ENCODE data around the gene LRRC17.
"Not testable (repeated sequence)": the region's sequence is repeated elsewhere in the genome, so short reads cannot be mapped to it uniquely, and the experiment has no call there.

The LRRC17 gene

DNA sequence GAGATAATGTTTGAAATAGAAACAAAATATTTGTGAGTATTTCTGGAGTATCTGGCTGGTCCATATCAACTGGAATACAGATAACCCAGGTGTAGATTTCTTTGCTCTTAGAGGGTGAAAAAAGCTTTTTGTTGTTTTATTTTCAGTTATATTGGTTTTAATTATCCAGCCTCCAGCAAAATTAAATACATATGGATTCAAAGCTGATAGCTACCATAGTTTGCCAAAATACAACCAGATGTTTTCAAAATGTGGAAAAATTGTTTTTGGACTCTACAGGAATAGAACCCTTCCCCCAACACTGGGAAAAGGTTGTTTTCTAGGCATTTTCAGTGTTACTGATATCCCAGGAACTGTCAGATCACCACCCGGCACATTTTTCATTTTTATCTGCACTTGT is 30.1 kb downstream of the LRRC17 start:
- no peak for DNase-seq (ENCODE audit: low read depth)

DNA sequence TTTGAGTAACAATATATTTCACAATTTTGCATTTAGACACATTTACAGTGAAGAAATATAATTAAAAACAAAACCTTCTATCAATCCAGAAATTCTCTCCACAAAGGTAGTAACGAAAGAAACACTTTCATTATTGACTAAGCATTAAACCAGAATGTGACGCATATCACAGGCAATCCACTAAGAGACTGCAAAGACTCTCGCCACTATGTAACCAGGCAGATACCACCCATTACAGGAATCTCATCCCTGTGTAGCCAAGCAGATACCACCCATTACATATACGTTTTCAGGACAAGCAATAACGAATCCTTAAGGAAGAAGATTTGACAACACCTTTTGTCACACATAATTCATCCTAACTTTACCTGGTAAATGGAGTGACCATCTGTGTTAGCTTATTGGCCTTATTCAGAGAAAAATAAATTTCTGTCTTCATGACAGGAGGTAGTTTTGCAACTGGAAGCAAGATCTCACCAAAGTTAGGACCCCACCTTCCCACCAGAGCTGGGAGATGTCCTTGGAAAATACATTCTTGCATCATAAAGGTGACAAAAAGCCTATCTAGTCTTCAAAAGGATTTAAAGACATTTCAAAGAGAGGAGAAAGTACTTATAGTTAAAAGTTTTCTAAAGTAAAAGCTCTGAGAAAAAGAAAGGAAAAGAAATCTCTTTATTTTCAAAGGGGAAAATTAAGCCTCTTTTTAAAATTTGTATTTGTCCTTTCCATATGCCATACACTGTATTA is 30.8 kb downstream of the LRRC17 start:
- DNase-seq (ENCODE audit: low read depth) = no peak

- DNase-seq (ENCODE audit: low read depth) = no peak
Measured at GRCh38 chr7:102944241-102944640, 31.4 kb downstream of the LRRC17 start.

DNA sequence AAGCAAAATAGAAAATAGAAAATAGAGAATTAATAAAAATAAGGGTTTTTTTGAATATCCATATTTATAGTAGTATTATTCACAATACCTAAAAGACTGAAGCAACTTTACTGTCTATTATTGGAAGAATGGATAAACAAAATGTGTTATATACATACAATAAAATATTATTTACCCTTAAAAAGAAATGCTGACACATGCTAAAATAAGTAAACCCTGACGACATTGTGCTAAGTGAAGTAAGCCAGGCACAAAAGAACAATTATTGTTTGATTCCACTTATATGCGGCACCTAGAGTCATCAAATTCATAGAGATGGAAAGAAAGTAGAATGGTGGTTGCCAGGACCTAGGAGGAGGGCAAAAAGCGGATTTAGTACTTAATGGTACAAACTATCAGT is 39.0 kb downstream of the LRRC17 start:
- DNase-seq (ENCODE audit: low read depth) = no peak

- no peak for DNase-seq (ENCODE audit: low read depth)
Measured at GRCh38 chr7:102953406-102953805, 40.6 kb downstream of the LRRC17 start.

- DNase-seq (ENCODE audit: low read depth) = not testable (repeated sequence)
Measured at GRCh38 chr7:102954359-102954758, 41.6 kb downstream of the LRRC17 start.

GRCh38 chr7:102958004-102958403 is 45.2 kb downstream of the LRRC17 start:
- DNase-seq (ENCODE audit: low read depth) = not testable (repeated sequence)

DNA sequence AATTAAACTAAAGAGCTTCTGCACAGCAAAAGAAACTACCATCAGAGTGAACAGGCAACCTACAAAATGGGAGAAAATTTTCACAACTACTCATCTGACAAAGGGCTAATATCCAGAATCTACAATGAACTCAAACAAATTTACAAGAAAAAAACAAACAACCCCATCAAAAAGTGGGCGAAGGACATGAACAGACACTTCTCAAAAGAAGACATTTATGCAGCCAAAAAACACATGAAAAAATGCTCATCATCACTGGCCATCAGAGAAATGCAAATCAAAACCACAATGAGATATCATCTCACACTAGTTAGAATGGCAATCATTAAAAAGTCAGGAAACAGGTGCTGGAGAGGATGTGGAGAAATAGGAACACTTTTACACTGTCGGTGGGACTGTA is 49.2 kb downstream of the LRRC17 start:
- not testable (repeated sequence) for DNase-seq (ENCODE audit: low read depth)

- DNase-seq (ENCODE audit: low read depth) = no peak
Measured at GRCh38 chr7:102966465-102966864, 53.7 kb downstream of the LRRC17 start.

GRCh38 chr7:102967798-102968197 is 55.0 kb downstream of the LRRC17 start:
- DNase-seq (ENCODE audit: low read depth) = no peak

GRCh38 chr7:102973096-102973802 is 60.4 kb downstream of the LRRC17 start:
- peak; percentile 86 for DNase-seq (ENCODE audit: low read depth)

DNA sequence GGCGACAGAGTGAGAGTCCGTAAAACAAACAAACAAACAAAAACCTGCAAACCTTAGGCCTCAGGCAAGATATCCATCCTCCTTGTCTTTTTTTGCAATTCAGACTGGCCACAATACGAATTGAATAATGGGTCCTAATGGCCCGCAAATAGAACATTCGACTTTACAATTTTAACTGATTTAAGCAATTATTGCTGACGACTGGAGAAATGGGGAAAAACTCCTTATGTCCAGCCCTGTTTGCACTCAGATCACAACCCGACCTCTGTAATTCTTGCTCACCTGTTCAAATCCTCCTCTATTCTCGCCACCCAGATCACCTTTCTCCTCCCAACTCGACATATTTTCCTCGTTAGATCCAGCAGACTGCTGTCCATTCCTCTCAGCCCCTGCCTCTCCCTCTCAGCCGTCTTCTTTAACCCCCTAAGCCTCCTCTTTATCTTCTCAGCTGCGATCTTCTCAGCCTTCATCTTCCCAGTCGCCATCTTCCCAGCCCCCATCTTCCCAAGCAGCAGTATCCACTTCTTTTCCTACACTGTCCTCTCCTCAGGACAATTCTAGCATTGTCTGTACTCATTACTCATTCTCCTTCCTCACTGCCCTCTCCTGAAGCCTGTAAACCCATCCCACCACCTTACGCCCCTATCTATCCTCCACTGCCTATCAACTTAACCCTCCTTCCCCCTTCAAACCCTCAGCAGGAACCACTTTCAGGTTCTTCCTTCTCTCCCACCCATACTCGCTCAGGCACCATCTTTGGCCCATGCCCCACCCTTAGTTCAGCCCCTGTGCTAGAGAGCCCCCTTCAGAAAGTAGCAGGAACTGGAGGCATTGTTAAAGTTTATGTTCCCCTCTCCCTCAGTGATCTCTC is 61.8 kb downstream of the LRRC17 start:
- no peak for DNase-seq (ENCODE audit: low read depth)

- no peak for DNase-seq (ENCODE audit: low read depth)
Measured at GRCh38 chr7:102975854-102976253, 63.1 kb downstream of the LRRC17 start.

- no peak for DNase-seq (ENCODE audit: low read depth)
Measured at GRCh38 chr7:102976493-102976892, 63.7 kb downstream of the LRRC17 start.

GRCh38 chr7:102977586-102977985 is 64.8 kb downstream of the LRRC17 start:
- not testable (repeated sequence) for DNase-seq (ENCODE audit: low read depth)

- no peak for DNase-seq (ENCODE audit: low read depth)
Measured at GRCh38 chr7:102978284-102978683, 65.5 kb downstream of the LRRC17 start.

DNA sequence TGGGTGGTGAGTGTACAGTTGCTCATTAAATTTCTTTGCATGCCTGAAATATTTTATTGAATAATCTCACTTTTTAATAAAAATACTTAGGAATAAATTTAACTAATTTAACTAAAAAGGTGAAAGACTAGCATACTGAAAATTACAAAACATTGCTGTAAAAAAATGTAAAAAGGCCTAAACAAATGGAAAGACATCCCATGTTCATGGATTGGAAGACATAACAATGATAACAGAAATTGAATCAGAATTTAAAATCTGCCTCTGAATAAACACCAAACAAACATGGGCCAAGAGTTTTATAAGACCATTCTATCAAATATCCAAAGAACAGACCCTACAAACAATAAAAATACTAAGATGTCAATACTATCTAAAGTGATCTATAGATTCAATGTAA is 66.9 kb downstream of the LRRC17 start:
- DNase-seq (ENCODE audit: low read depth) = no peak

DNA sequence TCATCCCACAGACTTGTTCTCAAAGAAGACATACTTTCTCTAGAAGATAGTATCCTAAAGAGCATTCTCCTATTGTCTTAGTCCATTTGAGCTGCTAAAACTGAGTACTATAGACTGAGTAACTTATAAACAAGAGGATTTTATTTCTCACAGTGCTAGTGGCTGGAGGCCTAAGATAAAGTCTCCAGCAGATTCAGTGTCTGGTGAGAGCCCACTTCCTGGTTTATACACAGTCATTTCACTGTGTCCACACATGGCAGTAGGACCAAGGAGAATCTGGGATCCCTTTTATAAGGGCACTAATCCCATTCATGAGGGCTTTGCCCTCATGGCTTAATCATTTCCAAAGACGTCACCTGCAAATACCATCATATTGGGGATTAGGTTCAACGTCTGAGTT is 68.7 kb downstream of the LRRC17 start:
- no peak for DNase-seq (ENCODE audit: low read depth)

DNA sequence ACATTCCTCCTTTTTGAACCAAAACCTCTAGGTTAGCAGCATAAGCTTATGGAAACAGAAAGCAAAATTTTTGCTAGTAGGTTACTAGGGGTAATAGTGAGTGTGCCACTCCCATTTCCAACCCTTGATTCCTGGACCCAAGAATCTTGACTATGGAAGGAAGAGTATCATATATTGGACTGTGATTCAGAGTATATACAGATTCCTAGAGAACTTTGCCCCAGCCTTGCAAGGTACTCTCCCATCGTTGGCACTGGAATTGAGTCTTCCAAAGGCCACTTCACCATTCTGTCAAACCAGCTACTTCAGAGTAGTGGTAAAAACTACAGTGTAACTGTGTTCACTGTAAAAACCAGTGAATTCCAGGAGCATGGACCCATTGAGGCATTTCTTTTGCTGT is 69.4 kb downstream of the LRRC17 start:
- DNase-seq (ENCODE audit: low read depth) = no peak

GRCh38 chr7:102983602-102984001 is 70.8 kb downstream of the LRRC17 start:
- no peak for DNase-seq (ENCODE audit: low read depth)

DNA sequence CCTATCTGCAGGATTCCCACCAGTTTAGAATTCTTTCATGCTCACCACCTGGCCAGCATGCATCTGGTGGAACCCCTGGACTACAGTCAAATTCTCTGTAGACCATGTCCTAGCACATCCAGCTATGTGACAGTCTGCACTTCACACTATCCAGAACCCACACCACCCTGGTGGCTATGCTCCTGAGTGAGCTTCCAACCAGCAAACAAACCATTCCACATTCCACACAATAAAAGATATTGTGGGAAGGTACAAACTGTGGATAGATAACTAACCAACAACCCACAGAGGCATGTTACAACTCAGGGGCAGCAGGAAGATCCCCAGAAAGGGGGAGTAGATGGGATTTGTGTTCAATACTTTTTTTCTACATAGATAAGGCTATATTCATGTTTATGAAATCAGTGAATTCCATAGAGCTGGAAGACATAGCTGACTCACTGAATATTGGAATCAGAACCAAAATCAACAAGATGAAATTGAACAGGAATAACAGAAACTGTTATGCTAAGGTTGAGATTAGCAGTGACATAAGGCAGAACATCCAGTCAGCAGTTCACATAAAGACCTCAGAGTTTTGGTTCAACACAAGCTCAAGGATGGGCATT is 72.5 kb downstream of the LRRC17 start:
- no peak for DNase-seq (ENCODE audit: low read depth)

GRCh38 chr7:102988088-102988487 is 75.3 kb downstream of the LRRC17 start:
- DNase-seq (ENCODE audit: low read depth) = no peak

All from CMK (cell line).